ENCODE measurements around the gene MAEA.

DNA sequence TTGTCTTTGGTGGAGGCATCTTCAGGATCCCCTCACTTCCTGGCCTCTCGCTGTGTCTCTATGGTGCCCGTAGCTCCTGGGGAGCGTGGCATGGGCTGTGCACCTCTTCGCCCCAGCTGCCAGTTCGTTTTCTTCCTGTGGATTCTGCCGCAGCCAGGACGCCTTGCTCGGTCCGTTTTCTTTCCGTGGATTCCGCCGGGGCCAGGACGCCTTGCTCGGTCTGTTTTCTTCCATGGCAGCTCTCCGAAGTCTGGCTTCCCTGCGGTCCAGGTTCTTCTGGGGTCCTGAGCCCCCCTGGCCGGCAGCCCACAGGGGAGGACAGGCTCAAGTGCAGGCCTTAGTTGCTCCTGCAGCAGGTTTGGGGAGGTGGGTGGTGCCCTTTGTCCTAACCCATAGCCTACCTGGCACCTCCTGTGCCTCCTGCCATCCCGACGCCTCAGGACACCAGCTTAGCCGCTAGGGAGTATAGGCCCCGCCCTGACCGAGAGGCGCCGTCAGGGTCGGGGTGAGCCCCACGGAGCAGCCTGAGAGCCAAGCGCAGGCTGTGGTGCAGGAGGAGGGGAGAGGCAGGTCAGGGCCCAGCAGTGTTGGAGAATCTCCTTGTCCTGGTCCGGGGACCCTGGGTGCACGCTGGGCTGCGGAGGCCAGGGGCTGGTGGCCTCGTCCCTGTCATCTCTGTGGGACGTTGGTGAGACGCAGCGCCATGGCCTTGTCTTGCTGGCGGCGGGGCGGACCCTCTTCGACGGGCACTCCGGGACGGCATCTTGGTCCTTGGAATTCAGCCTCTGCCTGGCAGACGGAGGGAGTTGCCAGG is 84.4 kb downstream of the MAEA start:
- TF ChIP-seq, protein P1, sequence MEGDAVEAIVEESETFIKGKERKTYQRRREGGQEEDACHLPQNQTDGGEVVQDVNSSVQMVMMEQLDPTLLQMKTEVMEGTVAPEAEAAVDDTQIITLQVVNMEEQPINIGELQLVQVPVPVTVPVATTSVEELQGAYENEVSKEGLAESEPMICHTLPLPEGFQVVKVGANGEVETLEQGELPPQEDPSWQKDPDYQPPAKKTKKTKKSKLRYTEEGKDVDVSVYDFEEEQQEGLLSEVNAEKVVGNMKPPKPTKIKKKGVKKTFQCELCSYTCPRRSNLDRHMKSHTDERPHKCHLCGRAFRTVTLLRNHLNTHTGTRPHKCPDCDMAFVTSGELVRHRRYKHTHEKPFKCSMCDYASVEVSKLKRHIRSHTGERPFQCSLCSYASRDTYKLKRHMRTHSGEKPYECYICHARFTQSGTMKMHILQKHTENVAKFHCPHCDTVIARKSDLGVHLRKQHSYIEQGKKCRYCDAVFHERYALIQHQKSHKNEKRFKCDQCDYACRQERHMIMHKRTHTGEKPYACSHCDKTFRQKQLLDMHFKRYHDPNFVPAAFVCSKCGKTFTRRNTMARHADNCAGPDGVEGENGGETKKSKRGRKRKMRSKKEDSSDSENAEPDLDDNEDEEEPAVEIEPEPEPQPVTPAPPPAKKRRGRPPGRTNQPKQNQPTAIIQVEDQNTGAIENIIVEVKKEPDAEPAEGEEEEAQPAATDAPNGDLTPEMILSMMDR (IDR thresholded peaks at IDR 0.05) = no peak
- TF ChIP-seq EZH2phosphoT487 (IDR thresholded peaks at IDR 0.05) = no peak
